GM12873 (cell line): ENCODE results near the gene SLC4A7.

ENCODE experiments used
- CTCF ChIP-seq: IDR thresholded peaks from 2 replicates; pipeline ENCODE4 v1.5.1; 2012; ENCODE audit warnings: low read depth, mild to moderate bottlenecking, moderate library complexity, low read length, control low read depth; ENCODE audit not compliant: insufficient read depth; ENCODE audit errors: missing control alignments

Gene SLC4A7

DNA sequence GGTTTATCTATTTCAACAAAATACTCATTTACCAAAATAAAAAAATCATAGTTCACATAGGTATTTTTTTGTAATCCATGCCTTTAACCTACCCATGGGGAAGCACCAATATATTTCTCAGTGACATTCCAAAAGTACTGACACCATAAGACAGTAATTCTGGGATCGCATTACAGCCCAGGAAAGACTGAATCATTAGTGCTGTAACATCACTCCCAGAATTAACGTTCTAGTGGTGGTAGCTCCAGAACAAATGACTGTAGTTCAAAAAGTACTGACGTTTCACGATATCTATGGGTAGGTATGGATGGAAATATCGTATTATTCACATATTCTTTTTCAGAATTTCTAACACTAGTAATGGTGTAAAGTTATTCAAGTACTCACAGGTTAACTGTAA, 60.7 kb downstream of the SLC4A7 start:
- TF ChIP-seq CTCF: no peak

DNA sequence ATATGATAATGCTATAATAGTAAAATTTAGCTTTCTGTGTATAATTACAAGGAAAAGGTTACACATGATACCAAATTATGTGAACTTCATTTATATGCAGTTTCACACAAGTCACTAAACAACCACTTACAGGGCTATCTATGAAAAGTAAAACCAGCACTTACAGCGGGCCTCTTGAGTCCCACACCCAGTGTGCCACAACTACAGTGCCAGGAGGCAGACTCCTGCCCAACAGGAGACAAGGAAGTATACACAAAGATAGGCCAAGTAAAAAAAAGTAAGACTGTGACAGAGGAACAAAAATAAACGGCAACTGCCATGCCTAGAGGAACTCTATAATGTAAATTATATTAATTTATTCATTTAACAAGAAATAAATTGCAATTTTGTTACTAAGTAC, 61.6 kb downstream of the SLC4A7 start:
- no peak for TF ChIP-seq CTCF

DNA sequence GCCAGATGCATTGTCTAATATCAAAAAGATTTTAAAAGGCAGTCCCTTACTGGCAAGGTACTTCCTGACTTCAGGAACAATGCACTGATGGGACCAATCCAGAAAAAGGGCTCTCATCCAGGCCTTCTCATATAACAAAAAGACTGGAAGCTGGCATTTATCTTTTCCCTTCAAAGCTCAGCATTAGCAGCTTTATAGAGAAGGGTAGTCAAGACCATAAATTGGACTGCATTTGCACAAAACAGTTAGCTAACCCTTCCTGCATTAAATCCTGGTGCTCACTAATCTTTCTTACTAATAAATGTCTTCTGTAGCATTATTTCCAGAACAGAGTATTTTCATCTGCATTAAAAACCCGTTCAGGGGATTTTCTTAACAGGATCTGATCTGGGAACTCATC, 69.0 kb downstream of the SLC4A7 start:
- TF ChIP-seq CTCF: no peak

DNA sequence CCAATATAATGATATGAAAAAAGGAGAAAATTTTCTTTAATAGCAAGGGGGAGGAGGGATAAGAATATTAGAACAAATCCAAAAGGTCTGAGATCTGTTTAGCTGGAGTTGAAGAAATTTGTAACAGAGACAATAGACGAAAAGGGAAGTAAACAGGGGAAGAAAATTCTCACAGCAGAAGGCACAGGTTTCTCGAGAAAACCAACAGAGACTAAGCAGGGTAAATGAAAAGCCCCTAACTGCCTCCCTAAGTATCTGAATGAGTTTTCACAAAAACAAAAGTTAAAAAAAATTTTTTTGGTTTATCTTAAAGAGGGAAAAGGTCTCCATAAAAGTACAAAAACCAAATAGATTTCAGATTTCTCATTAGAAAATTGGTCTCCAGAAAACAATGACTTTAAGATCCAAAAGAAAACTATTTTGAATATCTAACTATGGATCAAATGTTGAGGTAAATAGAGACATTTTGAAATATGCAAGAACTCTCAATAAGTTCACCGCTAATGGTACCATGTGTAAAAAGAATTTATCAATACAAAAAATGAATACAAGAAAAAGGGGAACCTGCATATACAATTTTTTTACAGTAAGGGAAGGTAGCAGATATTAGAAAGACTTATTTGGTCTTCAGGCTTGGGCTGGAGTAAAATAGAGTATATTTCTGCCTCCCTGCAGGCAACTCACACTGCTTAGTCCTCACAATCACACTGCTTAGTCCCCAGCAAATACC, 91.1 kb downstream of the SLC4A7 start:
- no peak for TF ChIP-seq CTCF

DNA sequence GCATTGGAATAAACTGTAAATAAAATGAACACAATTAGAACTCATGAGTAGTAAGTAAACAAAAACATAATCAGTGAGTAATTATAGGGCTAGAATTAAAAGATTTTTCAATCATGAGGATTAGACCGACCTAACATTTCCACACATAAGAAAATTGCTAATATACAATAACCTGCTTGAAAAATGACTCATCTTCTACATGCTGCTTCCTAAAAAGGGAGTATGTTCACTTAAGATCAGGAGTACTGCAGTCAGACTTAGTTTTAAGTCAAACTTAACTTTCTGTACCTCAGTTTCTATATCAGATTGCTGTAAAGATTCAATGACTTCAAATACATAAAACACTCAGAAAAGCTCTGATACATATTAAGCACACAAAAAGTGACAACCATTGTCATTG, 92.4 kb downstream of the SLC4A7 start:
- TF ChIP-seq CTCF: no peak

- no peak for TF ChIP-seq CTCF
Measured at GRCh38 chr3:27387625-27388024, 96.6 kb downstream of the SLC4A7 start.

GRCh38 chr3:27385504-27385903, 98.7 kb downstream of the SLC4A7 start:
- no peak for TF ChIP-seq CTCF
